GM19395 (cell line): ENCODE results near the gene ZFP36L2.
"Not testable (repeated sequence)": the region's sequence is repeated elsewhere in the genome, so short reads cannot be mapped to it uniquely, and the experiment has no call there.

ENCODE experiments used
- ATAC-seq: cut with Tn5 transposase; IDR thresholded peaks from one replicate; pipeline ENCODE4 v1.9.1; 2021; ENCODE audit warnings: mild to moderate bottlenecking, moderate library complexity; ENCODE audit not compliant: unreplicated experiment

The ZFP36L2 gene

DNA sequence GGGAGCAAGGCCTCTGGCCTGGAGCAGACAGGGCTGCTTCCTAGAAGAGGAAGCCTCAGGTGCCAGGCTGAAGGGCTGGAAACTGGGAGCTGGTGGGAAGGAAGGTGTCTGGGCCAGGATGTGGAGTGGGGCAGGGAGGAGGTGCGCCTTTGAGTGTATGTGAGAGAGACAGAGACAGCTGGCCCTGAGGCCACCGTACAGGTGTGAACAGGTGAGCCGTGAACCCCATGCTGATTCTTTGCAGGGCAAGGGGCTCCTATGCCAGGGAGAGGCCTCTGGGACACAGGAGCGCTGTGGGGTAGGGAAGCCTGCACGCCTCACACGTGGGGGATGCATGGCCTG is 16.3 kb downstream of the ZFP36L2 start:
- no peak for ATAC-seq

DNA sequence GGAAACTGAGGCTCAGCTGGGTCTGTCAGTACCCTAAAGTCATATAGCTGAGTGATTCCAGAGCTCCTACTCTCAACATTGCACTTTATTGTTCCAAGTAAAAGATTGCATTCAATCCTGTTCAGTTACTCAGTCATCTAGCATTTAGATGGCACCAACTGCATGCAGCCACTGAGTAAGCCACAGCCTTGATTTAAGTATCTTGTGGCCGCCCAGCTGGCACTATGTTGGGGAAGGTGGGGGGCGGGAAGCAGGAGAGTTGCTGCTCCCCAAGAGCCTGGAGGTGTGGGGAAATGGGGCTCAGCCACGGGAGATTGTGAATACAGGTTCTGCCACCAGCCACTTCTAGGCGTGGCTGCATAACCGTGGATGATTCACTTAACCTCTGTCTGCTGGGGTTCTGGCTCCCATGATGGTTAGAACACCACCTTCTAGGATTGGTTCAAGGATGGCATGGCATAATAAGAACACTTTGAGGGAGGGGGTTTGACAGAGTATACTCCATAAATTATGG is 17.1 kb downstream of the ZFP36L2 start:
- ATAC-seq = no peak

DNA sequence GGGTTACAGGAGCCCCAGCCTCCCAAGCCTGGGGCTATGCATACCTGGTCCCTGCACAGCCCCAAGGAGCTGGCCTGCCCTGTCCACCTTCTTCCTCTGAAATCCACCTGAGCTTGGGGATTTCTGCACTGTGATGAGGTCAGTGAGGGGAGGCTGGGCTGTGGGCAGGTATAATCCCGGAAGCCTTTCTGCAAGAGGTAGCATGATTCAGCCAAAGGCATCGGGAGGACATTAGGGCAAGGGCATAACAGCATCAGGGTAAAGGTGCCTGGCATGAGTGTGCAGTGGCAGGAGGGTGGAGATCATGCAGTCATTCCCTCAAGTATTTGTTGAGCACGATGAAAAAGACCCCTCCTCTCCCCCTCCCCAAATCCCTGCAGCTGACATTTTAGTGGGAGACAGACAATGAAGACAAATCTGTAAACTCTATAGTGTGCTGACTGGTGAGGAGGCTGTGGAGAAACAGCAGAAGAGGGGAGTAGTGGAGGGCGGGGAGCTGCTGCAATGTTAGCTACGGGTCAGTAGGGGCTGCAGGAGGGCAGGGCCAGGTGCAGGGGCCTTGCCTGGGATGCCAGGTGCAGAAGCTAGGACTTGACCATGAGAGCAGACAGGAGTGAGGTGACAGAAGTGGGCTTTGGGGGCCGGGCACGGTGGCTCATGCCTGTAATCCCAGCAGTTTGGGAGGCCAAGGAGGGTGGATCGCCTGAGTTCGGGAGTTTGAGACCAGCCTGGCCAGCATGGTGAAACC is 18.7 kb downstream of the ZFP36L2 start:
- no peak for ATAC-seq

DNA sequence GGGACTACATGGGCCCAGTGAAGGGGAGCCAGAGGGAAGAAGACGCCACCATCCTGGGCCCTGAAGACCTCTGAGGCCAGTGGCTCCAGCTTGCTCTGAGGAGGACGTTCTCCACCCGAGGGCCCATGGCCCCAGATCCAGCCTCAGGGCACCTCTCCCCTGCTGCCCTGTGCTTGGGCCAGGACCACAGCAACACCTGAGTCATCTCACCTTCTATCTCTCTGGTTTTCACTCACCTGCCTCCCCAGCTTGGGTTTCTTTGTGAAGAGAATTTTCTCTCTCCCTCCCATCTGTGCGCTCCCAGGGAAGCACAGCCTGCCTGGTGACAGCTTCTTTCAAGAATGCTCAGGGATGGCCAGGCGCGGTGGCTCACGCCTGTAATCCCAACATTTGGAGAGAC is 19.8 kb downstream of the ZFP36L2 start:
- no peak for ATAC-seq

DNA sequence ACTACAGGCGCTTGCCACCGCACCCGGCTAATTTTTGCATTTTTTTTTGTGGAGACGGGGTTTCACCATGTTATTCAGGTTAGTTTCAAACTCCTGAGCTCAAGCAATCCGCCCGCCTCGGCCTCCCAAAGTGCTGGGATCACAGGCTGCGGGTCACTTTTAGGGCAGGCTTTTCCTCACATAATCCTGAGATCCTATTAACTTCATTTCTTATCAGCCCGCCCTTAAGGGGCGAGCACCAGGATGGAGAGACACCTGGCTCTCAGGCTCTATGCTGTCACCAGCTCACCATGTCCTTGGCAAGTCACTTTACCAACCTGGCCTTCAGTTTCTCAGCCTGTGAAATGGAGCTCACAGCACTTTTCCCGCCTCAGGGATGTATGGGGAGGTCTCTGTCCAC is 23.0 kb downstream of the ZFP36L2 start:
- ATAC-seq = no peak

DNA sequence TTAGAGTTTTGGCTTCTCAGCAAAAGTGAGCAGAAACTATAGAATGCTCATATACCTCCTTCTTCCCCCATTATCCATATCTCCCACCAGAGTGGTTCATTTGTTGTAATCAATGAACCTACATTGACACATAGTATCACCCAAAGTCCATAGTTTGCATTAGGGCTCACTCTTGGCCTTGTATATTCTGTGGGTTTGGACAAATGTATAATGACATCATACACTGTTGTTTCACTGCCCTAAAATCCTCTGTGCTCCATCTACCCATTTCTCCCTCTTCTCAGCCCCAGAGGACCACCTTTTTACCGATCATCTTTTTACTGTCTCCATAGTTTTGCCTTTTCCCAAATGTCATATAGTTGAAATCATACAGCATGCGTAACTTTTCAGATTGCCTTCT is 24.1 kb downstream of the ZFP36L2 start:
- ATAC-seq = no peak

DNA sequence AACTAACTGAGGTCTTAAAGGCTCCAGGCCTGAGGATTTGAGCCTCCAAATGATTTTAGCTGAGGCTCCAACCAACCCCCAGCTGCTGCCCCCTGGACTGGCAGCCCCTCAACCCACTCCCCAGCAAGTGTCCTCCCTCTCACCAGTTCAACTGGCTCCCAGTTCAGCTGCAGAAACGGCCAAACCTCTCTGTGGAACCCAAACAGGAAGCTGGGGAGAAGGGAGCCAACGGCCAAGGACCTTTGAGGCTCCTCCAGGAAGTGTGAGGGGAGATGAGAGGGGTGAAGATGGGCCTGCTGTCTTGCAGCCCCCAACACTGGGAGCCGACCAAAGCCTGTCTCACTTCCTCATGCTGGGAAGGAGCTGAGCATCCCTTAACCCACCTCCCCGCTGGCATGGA is 24.9 kb downstream of the ZFP36L2 start:
- ATAC-seq = no peak

DNA sequence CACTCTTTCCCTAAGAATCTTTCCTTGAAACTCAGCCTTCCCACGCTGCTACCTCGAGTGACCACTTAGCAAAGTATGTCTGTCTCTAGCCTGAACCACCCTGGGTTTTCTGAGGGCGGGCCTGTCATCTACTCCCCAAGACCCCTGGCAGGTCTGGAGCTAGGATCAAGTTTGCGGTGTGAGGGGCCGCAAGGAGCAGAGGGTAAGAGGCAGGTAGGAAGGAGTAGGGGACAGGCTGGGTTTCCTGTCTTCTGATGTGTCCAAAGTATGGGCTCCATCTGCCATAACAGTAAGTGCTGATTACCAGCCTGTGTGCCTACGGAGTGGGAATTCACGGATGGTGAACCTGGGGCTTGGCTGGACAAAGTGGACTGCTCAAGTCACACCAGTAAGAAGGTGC is 25.4 kb downstream of the ZFP36L2 start:
- no peak for ATAC-seq

DNA sequence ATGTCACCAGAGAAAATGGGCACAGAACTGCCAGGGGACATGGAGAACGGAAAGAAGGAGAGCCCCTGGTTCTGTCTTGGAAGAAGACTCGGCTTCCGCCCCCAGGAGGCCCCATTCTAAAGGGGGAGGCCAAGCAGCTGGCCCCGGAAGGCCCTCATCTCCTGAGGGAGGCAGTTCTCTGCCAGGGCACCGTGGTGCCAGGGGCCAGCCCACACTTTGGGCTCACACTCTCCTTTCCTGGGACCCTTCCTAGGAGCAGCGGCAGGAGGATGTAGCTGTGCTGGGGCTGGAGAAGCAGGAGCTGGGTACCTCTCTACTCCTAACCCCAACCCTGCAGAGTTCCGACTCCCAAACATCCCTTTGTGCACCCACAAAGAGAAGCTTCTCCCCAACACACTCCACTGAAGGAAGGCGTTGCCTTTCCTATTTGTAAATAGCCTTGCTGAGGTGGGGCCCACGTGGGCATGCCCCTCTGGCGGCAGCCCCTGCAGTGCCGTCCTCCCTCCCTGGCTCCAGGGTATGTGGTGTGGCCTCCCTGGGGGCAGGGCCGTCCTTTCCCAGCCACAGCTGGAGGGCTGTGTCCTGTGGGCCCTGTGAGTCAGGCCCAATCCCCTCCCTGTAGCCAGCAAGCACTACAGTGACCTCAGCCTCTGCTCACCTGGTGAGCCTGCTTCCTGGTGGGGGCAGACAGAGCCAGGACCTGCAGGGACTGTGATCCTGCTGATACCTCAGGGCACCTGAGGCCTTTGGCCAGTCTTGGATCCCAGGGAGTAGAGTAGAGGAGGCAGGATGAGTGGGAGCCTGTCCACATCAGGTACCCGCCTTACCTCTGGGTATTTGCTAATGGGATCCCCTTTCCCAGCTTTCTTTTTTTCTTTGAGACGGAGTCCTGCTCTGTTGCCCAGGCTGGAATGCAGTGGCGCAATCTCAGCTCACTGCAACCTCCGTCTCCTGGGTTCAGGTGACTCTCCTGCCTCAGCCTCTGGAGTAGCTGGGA is 26.6 kb downstream of the ZFP36L2 start:
- no peak for ATAC-seq

DNA sequence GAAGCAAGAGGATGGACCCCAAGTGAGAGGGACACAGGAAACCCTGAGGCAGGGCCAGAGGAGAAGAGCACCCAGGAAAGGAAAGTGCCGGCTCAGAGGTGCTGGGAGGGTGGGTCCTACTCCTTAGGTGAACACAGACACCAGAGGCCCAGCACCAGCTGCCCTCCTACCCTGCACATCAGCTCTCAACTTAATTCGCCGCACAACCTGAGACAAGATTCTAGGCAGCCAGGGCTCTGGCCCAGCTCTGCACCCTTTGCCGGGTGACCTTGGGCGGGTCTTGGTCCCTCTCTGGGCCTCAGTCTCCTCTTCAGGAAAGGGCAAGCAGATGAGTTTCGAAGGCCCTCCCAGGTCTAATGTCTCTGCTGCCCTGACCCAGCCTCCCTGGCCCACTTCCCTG is 28.1 kb downstream of the ZFP36L2 start:
- no peak for ATAC-seq

DNA sequence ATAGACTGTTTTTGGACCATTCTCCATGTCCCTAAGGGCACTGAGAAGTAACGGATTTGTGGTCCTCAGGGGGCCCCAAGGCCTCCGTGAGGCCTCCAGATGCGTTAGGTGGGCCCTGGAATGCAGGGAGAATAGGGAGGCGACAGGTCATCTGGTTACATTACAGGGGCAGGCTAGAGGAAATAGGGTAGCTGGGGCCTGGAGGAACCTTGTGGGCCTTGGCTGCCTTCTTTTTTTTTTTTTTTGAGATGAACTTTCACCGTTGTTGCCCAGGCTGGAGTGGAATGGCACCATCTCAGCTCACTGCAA is 28.9 kb downstream of the ZFP36L2 start:
- ATAC-seq = no peak

DNA sequence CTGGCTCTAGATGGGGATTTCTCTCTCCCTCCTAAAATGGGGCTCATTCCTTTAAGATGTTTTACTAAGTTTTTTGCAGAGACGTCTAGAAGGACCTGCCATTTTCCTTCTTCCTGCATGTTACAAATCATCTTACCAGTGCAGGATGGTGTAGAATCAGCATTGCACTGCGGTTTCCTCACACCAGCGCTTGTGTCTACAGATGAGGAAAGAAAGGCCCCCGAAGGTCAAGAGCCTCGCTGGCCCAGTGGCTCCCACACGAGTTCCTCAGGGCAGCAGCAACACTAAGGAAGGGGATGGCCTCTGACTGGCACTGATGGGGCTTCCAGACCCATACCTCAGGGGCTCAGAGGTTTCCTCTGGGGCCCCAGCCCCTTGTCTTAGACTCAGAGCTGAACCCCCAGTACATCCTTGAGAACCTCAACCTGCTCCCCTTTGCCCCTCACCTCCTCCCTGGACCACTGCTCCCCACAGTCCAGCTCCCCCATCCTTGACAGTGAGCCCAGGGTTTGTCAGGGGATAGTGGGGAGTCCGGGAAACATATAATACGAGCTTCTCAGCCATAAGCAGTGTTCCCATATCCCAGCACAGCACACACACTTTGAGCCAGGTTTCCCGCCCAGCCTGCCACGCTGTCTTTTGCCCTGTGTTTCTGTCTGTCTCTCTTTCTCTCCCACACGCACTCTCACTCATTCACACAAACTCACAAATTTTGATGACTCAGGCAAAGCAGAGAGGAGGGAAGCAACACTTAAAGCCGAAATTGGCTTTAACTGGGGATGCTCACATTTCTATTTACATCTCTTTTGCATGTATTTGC is 29.4 kb downstream of the ZFP36L2 start:
- no peak for ATAC-seq

DNA sequence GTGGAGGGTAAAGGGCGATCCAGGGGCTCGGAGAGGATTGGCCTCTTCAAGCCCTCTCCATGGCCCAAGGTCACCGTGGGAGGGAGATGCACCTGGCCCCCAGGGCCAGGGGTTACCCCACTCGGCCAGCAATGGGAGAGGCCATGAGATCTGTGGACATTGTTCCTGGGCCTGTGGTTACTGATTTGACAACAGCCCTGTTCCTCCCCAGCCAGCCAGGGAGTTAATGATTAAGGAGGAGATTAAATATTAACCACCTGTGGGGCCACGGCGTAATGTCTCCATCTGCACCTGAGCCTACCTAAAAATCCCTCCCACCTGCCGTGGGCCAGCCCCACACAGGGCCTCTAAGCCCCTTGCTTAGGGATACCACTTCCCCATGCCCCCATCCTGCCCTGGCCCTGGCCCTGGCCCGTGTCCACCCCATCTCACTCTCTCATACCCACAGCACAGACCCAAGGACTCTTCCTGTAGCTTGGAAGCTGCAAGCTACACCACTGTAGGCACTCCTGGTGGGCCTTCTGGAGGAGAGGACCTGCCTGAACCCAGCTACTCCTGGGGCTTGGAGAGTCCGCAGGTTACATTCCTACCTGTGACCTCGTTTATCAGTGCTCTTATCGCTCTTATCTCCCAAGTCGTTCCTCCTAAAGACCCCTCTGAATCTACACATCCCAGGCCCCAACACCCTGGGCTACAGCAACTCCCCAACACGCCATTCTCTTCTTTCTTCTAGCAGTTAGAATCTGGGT is 32.1 kb downstream of the ZFP36L2 start:
- ATAC-seq = peak; percentile 59

DNA sequence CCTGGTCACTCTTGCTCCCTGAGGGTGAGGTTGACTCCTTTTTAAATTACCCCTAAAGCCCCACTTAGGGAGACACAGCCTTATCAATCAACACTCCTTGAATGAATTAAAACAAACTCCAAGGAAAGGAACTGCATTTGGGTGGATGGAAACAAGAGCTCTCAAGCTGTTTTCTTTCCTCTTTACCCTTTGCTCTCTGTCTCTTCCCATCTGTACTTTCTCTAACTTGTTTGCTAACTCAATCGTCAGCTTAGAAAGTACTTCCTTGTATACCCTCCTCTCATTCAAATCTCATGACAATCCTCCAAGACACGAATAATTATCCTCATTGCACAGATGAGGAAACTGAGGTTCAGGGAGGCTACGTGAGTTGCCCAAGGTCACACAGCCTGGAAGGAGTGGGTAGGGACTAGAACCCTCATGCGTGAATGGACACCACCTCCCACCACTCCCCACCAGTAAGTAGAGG is 32.7 kb downstream of the ZFP36L2 start:
- ATAC-seq = no peak

DNA sequence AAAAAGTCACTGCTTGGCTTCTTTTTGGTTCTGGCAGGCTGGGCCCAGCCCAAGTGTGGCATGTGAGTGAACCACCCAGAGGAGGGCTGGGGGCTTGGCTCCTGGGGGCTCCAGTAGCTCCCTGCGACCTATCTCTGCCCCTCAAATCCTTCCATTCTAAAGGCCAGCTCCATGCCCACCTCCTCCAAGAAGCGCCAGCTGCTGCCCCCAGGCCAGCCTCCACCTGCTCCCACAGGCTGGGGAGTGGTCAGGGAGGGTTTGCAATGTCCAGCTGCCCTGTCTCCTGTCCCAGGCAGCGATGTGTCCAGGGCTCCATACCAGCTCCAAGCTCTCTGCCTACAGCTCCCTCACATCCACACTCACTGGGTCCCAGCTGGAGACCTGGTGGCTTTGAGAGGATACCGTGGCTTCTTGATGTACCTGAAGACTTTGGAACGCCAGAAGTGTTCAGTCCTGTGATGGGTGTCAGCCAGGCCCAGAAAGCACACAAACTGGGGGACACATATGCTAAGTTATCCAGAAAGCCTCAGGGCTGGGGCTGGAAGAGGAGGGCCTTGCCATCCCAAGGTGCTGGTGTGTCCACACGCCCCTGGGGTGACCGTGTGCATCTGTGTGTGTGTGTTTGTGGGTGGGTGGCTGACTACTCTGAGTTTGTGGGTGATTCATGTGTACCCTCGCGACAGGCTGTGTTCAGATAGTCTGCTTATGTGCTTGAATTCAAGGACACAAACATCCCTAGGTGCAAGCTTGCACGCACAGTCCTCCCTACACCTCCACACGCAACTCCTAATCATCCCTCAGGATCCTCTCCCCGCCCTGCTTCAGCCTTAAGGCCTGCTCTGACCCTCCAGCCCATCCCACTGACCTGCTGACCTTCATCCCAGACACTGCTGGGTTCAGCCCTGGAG is 33.4 kb downstream of the ZFP36L2 start:
- ATAC-seq = no peak

DNA sequence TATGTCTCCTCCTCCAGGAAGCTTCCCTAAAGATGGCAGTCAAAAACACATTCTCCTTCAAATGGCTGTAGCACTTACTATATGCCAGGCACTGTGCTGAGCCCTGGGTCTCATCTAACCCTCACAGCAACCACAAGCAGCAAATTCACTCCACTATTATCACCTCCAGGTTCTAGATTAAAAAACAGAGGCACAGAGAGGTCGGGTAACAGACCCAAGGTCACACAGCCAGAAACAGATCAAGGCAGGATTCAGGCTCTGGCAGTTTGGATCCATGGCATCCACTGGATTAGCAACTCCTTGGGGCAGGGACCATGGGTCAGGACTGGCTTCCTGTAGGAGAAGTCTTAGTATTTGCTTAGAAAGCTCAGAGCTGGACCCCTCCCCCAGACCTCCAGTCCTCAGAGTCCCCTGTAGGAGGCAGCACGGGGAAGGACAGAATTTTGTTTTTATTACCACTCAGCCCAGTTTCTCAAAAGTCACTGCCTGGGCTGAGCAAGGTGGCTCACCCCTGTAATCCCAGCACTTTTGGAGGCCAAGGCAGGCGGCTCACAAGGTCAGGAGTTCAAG is 34.4 kb downstream of the ZFP36L2 start:
- no peak for ATAC-seq

DNA sequence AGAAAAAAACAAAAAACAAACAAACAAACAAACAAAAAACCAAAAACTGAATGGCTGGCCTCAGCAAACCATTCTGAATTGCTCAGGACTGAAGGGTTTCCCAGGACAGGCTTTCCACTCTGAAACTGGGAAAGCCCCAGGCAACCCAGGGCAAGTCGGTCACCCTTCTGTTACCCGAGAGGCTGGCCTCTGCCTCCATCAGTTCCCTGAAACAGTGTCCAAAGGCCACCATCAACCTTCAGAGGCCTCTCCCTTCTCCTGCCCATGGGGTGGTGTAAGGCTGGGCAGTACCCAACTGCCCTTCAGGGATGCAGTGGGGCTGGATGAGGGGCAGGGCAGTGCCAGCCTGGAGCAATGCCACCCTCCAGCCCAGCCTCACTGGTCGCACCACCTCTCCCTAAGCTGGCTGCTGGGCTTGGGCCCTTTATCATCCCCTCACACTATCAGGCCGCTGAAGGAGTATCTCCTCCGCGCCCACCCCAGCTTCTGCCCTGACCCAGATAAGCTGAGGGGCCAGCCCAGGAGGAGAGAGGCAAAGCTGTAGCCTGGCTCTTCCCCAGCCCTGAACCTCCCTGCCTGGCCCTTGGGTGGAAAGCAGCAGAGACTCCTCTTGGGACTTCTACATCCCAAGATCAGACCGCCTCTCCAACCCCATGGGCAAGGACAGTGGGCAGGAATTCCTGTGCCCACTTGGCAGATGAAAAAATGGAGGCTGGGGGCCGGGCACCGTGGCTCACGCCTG is 35.9 kb downstream of the ZFP36L2 start:
- no peak for ATAC-seq

DNA sequence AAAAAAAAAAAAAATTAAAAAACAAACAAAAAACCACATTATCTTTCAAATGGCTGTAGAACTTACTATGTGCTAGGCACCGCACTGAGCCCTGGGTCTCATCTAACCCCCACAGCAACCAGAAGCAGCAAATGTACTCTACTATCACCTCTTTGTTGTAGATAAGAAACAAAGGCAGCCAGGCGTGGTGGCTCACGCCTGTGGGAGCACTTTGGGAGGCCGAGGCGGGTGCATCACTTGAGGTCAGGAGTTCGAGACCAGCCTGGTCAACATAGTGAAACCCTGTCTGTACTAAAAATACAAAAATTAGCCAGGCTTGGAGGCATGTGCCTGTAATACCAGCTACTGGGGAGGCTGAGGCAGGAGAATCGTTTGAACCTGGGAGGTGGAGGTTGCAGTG is 36.5 kb downstream of the ZFP36L2 start:
- not testable (repeated sequence) for ATAC-seq
